K562 (cell line): ENCODE results near the gene DEK. TPM values are rescaled to one million over a fixed set of nuclear protein-coding genes. Genes with fewer than 3 reads are reported as not detected.

ENCODE experiments used
- ATAC-seq: fragments of 200-7000 bp; cut with Tn5 transposase; 3 replicates; pipeline ENCODE4 v1.9.1; 2020; ENCODE audit warnings: moderate library complexity
- BruUV-seq: library from RNA; stranded (reverse); fragments of 400-500 nt; replicated peaks from 2 replicates; lab custom pipeline; 2021; lab: Mats Ljungman, UMichigan
- CTCF ChIA-PET: fragments of 300-600 bp; formaldehyde crosslinking; extraction: SDS; loops from one replicate; lab custom pipeline; 2021; ENCODE audit warnings: low intra/inter-chr PET ratio; lab: Yijun Ruan, JAX
- POLR2A ChIA-PET: fragments of 300-600, 350-650 bp; sonication (Branson Sonifier 250); formaldehyde crosslinking; extraction: SDS; loops from one replicate; lab custom pipeline; 2021; ENCODE audit warnings: antibody characterized with exemption, inconsistent platforms; lab: Yijun Ruan, JAX
- DNase-seq, 4 experiments: peaks; one replicate each; pipeline versions ENCODE4 v3.0.0 to v3.0.0-alpha.2; 2011 to 2018; ENCODE audit warnings: low spot score in 3 of 4, mixed read lengths in 3 of 4; ENCODE audit errors: extremely low read depth in 1 of 4
- FAIRE-seq: peaks from 2 replicates; lab custom pipeline; 2011; peaks lifted over from hg19 to GRCh38; lab: Jason Lieb, UNC
- H2AFZ ChIP-seq: 2 replicates; pipeline ENCODE4 v1.6.0; 2011; ENCODE audit warnings: low read depth, low read length, control low read depth, inconsistent platforms
- H3K27ac ChIP-seq: fragments of 200-600 bp; 3 replicates; pipeline ENCODE4 v1.8.0; 2011; ENCODE audit warnings: low read depth, mild to moderate bottlenecking, control low read depth, inconsistent platforms, low read length, moderate library complexity, mixed read lengths; ENCODE audit errors: extremely low read depth
- H3K27me3 ChIP-seq, 2 experiments: fragments of 300-600 bp in 1 of 2; 2 replicates in 1 of 2; 3 replicates in 1 of 2; pipeline versions ENCODE4 v1.6.0 to v1.8.0; 2011; ENCODE audit warnings: inconsistent platforms in 2 of 2, low read length in 2 of 2, mild to moderate bottlenecking in 1 of 2, mixed read lengths in 1 of 2, moderate library complexity in 1 of 2; ENCODE audit not compliant: control insufficient read depth in 2 of 2, insufficient read depth in 2 of 2
- H3K36me3 ChIP-seq: fragments of 300-600 bp; 3 replicates; pipeline ENCODE4 v1.8.0; 2011; ENCODE audit warnings: mild to moderate bottlenecking, low read length, inconsistent platforms; ENCODE audit not compliant: control insufficient read depth, insufficient read depth
- H3K4me1 ChIP-seq, 2 experiments: fragments of 200-600 bp in 1 of 2; replicated peaks in 1 of 2; 2 replicates in 1 of 2; 3 replicates in 1 of 2; pipeline versions ENCODE4 v1.5.1 to v1.8.0; 2011; ENCODE audit warnings: inconsistent platforms in 2 of 2, low read length in 2 of 2, mild to moderate bottlenecking in 1 of 2, mixed read lengths in 1 of 2, moderate library complexity in 1 of 2; ENCODE audit not compliant: control insufficient read depth in 2 of 2, insufficient read depth in 2 of 2
- H3K4me2 ChIP-seq: 2 replicates; pipeline ENCODE4 v1.6.1; 2011; ENCODE audit warnings: low read length, control low read depth, inconsistent platforms, mixed read lengths; ENCODE audit not compliant: insufficient read depth
- H3K4me3 ChIP-seq: fragments of 200-600 bp; sonication (generic), shearing (Covaris generic); 2 replicates; pipeline ENCODE4 v1.5.1; 2016; ENCODE audit warnings: control low read depth, inconsistent platforms
- H3K79me2 ChIP-seq: fragments of 200-600 bp; 3 replicates; pipeline ENCODE4 v1.8.0; 2011; ENCODE audit warnings: low read length, inconsistent platforms; ENCODE audit not compliant: control insufficient read depth, insufficient read depth
- H3K9ac ChIP-seq, 2 experiments: 2 replicates each; pipeline versions ENCODE4 v1.6.0 to v1.6.1; 2011; ENCODE audit warnings: low read depth in 2 of 2, low read length in 2 of 2, control low read depth in 1 of 2, inconsistent platforms in 1 of 2, mild to moderate bottlenecking in 1 of 2, mixed read lengths in 1 of 2; ENCODE audit not compliant: insufficient read depth in 1 of 2
- H3K9me1 ChIP-seq: one replicate; pipeline ENCODE4 v1.6.0; 2011; ENCODE audit warnings: inconsistent platforms, mild to moderate bottlenecking, low read length, moderate library complexity; ENCODE audit not compliant: control insufficient read depth, insufficient read depth
- H3K9me3 ChIP-seq: replicated peaks from 2 replicates; pipeline ENCODE4 v1.5.1; 2011; ENCODE audit warnings: low read depth, low read length, inconsistent platforms; ENCODE audit not compliant: control insufficient read depth, insufficient read depth
- H4K20me1 ChIP-seq: replicated peaks from 2 replicates; pipeline ENCODE4 v1.6.1; 2011; ENCODE audit warnings: low read length, inconsistent platforms, mixed read lengths; ENCODE audit not compliant: control insufficient read depth, insufficient read depth
- C11orf30 ChIP-seq: fragments of 450-650 bp; IDR thresholded peaks from 2 replicates; pipeline ENCODE4 v1.6.1; 2016; ENCODE audit warnings: low read depth, mild to moderate bottlenecking
- CBFA2T2 ChIP-seq: fragments of 450-650 bp; conservative IDR thresholded peaks from 2 replicates; pipeline ENCODE4 v1.6.1; 2017; ENCODE audit warnings: mild to moderate bottlenecking
- ELF4 ChIP-seq: fragments of 450-650 bp; formaldehyde crosslinking; IDR thresholded peaks from 2 replicates; pipeline ENCODE4 v1.4.0; 2022; ENCODE audit warnings: missing genetic modification characterization
- GATAD2B ChIP-seq: fragments of 450-650 bp; IDR thresholded peaks from 2 replicates; pipeline ENCODE4 v1.6.1; 2017; ENCODE audit warnings: mild to moderate bottlenecking, borderline replicate concordance
- IFI16 ChIP-seq: fragments of 250-450 bp; sonication (Bioruptor Pico); IDR thresholded peaks from 2 replicates; pipeline ENCODE4 v2.1.2; 2022; ENCODE audit warnings: mild to moderate bottlenecking, inconsistent platforms
- MAFG ChIP-seq: fragments of 450-650 bp; conservative IDR thresholded peaks from 2 replicates; pipeline ENCODE4 v1.6.1; 2016; ENCODE audit warnings: missing genetic modification characterization, missing compliant biosample characterization
- POLR2H ChIP-seq: IDR thresholded peaks from 2 replicates; pipeline ENCODE4 v1.6.1; 2016; ENCODE audit warnings: missing genetic modification characterization, low read depth, mild to moderate bottlenecking, control low read depth, missing compliant biosample characterization, moderate library complexity
- PRMT5 ChIP-seq: sonication (generic); formaldehyde crosslinking; IDR thresholded peaks from 2 replicates; pipeline ENCODE4 v1.5.0; 2020; ENCODE audit warnings: missing genetic modification reagents
- ZNF316 ChIP-seq: fragments of 450-650 bp; IDR thresholded peaks from 2 replicates; pipeline ENCODE4 v1.6.1; 2016
- WGBS: fragments of 100-300 bp; shearing (Covaris generic); methylation state at CpG from one replicate; pipeline ENCODE4 v1.1.6; 2016; ENCODE audit warnings: low coverage, mixed read lengths; ENCODE audit not compliant: insufficient coverage; ENCODE audit errors: missing lambda C conversion rate; 5-methylcytosine and 5-hydroxymethylcytosine counted together
- in situ Hi-C: fragments of 300-500 bp; cut with MboI; formaldehyde crosslinking; loops from 4 replicates; pipeline ENCODE4 v1.15.0; 2018; ENCODE audit warnings: inconsistent platforms, mixed read lengths
- intact Hi-C: fragments of 100-400 bp; cut with micrococcal nuclease; formaldehyde crosslinking; loops from 2 replicates; pipeline ENCODE4 v1.14.2; 2022
- polyA plus RNA-seq, 8 experiments: library from polyadenylated mRNA; depleted of rRNA in 4 of 8; stranded (reverse) in 5 of 8; unstranded in 3 of 8; fragments of >200 nt; fragmentation: Nextera tagmentation in 2 of 8; fragmentation: Illumina TruSeq in 1 of 8; extraction: Ambion mirVana in 2 of 8; extraction: Trizol in 1 of 8; gene quantifications; 2 replicates each; pipeline versions ENCODE4 v1.2.1 to v1.2.3, GENCODE V29; 2011 to 2014; ENCODE audit warnings: inconsistent platforms in 1 of 8, missing spikeins in 1 of 8
- total RNA-seq, 7 experiments: library from RNA; depleted of rRNA in 6 of 7; stranded (reverse); fragments of >200 nt in 6 of 7; fragmentation: Illumina TruSeq in 2 of 7; extraction: Trizol in 2 of 7; gene quantifications; 2 replicates each; pipeline versions ENCODE4 v1.2.1 to v1.2.3, GENCODE V29; 2011 to 2021; ENCODE audit warnings: low replicate concordance in 1 of 7
- TF ChIP-seq, protein P1 (sequence below): fragments of 250-450 bp; sonication (Bioruptor Pico); IDR thresholded peaks from 2 replicates; pipeline ENCODE4 v1.9.0; 2021; ENCODE audit warnings: mild to moderate bottlenecking, inconsistent platforms

The DEK gene
- total and polyA plus RNA-seq, 9 of the 15 experiments (the other 6 are each of a cell fraction or from before 2014, with no cell fraction given), result 82.3 to 338 (median 184) TPM

GRCh38 chr6:18248698-18249097, 15.6 kb downstream of the DEK start:
- H3K9me1 ChIP-seq, result no peaks in the 10 kb centered on the region
- ATAC-seq, result no peak
- POLR2A ChIA-PET, result interaction anchor here (0.7 to 1.0 kb wide), 2 partner anchors 9 to 11 kb away, joined by 3 to 4 read pairs; no protein-coding TSS in a partner anchor

DNA sequence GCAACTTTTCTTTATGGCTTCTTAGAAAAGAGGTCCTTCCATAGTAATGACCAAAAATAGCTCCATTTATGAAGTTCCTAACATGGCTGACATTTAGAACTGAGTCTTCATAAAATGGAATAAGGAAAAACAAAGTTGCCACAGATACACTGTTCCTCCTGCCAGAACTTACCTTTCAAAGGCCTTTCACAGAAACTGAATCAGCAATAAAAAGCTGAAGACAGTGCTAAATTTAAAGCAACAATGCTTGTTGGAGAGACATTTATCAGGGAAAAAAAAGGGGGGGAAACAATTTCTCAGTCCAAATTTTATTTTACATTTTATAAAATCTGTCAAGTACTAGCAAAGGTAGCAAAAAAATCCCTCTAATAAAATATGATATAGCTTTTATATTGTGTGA, 17.3 kb downstream of the DEK start:
- H3K27ac ChIP-seq, result no peak overlapping the region
- DNase-seq (no peak), FAIRE-seq (no peak)
- no peaks in the 10 kb centered on the region for H3K9me3 ChIP-seq
- CTCF ChIA-PET, result no interaction called here
- TF ChIP-seq PRMT5, result no peak
- TF ChIP-seq C11orf30, result peak; percentile 66
- no peak for TF ChIP-seq CBFA2T2
- TF ChIP-seq, protein P1, sequence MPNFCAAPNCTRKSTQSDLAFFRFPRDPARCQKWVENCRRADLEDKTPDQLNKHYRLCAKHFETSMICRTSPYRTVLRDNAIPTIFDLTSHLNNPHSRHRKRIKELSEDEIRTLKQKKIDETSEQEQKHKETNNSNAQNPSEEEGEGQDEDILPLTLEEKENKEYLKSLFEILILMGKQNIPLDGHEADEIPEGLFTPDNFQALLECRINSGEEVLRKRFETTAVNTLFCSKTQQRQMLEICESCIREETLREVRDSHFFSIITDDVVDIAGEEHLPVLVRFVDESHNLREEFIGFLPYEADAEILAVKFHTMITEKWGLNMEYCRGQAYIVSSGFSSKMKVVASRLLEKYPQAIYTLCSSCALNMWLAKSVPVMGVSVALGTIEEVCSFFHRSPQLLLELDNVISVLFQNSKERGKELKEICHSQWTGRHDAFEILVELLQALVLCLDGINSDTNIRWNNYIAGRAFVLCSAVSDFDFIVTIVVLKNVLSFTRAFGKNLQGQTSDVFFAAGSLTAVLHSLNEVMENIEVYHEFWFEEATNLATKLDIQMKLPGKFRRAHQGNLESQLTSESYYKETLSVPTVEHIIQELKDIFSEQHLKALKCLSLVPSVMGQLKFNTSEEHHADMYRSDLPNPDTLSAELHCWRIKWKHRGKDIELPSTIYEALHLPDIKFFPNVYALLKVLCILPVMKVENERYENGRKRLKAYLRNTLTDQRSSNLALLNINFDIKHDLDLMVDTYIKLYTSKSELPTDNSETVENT (CRISPR knock-in tag), result no peak
- no peak for TF ChIP-seq GATAD2B
- peak; percentile 73 for TF ChIP-seq ZNF316
- peak; percentile 24; the same call in 1 of the 2 replicates for TF ChIP-seq MAFG
- TF ChIP-seq IFI16 (CRISPR knock-in tag), result no peak
- TF ChIP-seq POLR2H (tag), result 0 out of 2 replicates have a peak, but pooled peaks have one; percentile 8
- TF ChIP-seq, all 486 proteins: peak for 4
- intact Hi-C loops, result no loop called here
- Histone ChIP-seq H3K27me3 (no peaks in the 10 kb centered on the region), H4K20me1 (no peaks in the 10 kb centered on the region), H2AFZ (no peak overlapping the region), H3K9ac (no peak overlapping the region), H3K9me1 (no peaks in the 10 kb centered on the region), H3K4me3 (no peak overlapping the region), H3K79me2 (peaks cover 85% of the 10 kb centered on the region), H3K4me2 (no peak overlapping the region), H3K36me3 (peaks cover 99% of the 10 kb centered on the region), H3K4me1 (peaks cover 0 to 14% of the 10 kb centered on the region in 2 experiments; a peak in 1 of 5 replicates)
- POLR2A ChIA-PET, result interaction anchor here (0.6 to 1.8 kb wide), 3 partner anchors 10 to 14 kb away, joined by 3 to 7 read pairs (median 4); no protein-coding TSS in a partner anchor
- ATAC-seq, result no peak
- BruUV-seq, result TSS peak; percentile 2
- in situ Hi-C loops, result no loop called here

More at GRCh38 chr6:18248698-18249097, 15.6 kb downstream of the DEK start:
- intact Hi-C loops, result no loop called here
- Histone ChIP-seq H3K27ac (no peak overlapping the region), H3K9ac (no peak overlapping the region), H3K27me3 (no peaks in the 10 kb centered on the region), H3K36me3 (peaks cover 99% of the 10 kb centered on the region), H3K9me3 (no peaks in the 10 kb centered on the region)
- CTCF ChIA-PET, result no interaction called here
- in situ Hi-C loops, result no loop called here
- BruUV-seq, result no TSS peak
- TF ChIP-seq C11orf30, result peak; percentile 34; the same call in 1 of the 2 replicates
- TF ChIP-seq ELF4 (CRISPR knock-in tag), result no peak
- TF ChIP-seq ZNF316, result peak; percentile 57; the same call in 1 of the 2 replicates
- TF ChIP-seq, all 486 proteins: peak for 2
- Histone ChIP-seq H2AFZ (no peak overlapping the region), H3K79me2 (peaks cover 86% of the 10 kb centered on the region), H3K4me2 (no peak overlapping the region), H3K4me1 (peaks cover 0 to 4% of the 10 kb centered on the region in 2 experiments; a peak in 1 of 5 replicates), H3K4me3 (no peak overlapping the region), H4K20me1 (no peaks in the 10 kb centered on the region)
- 97% methylated on average over 2 of the region's 2 CpGs for WGBS
- FAIRE-seq (no peak), DNase-seq (no peak)
